Esophagus muscularis mucosa (tissue), 4 donors: ENCODE results near the gene WWOX. TPM values are rescaled to one million over a fixed set of nuclear protein-coding genes. Genes with fewer than 3 reads are reported as not detected.
A peak's percentile ranks its signal among the peaks of the same experiment; 100 is the strongest.

Experiments used
- DNase-seq: peaks from one replicate; pipeline ENCODE4 v3.0.0-alpha.2; 2017; ENCODE audit errors: extremely low spot score
- H3K27ac ChIP-seq, 4 donors: fragments of 200-600 bp; sonication (generic); replicated peaks in 1 of 4; 1 replicate in 3 of 4; 2 replicates in 1 of 4; pipeline ENCODE4 v1.5.1; 2016 to 2019; ENCODE audit warnings: mild to moderate bottlenecking in 1 of 4
- H3K27me3 ChIP-seq, 4 donors: fragments of 200-600 bp; sonication (generic); one replicate each; pipeline versions ENCODE4 v1.5.1 to v1.6.0; 2016 to 2019
- H3K36me3 ChIP-seq, 4 donors: fragments of 200-600 bp; sonication (generic); one replicate each; pipeline ENCODE4 v1.5.1; 2016 to 2019
- H3K4me1 ChIP-seq, 4 donors: fragments of 200-600 bp; sonication (generic); one replicate each; pipeline ENCODE4 v1.5.1; 2016 to 2019
- H3K4me3 ChIP-seq, 4 donors: fragments of 200-600 bp; sonication (generic); 1 replicate in 2 of 4; 2 replicates in 2 of 4; pipeline ENCODE4 v1.5.1; 2016 to 2019; ENCODE audit warnings: mild to moderate bottlenecking in 4 of 4, moderate library complexity in 1 of 4
- H3K9me3 ChIP-seq, 4 donors: fragments of 200-600 bp; sonication (generic); 1 replicate in 3 of 4; 2 replicates in 1 of 4; pipeline ENCODE4 v1.5.1; 2016 to 2019
- CTCF ChIP-seq, 3 experiments: fragments of 200-600 bp in 2 of 3; fragments of 450-650 bp in 1 of 3; sonication (generic) in 2 of 3; IDR thresholded peaks; one replicate each; pipeline ENCODE4 v1.5.1; 2017 to 2019; ENCODE audit warnings: antibody characterized with exemption in 3 of 3, mild to moderate bottlenecking in 2 of 3, moderate library complexity in 1 of 3
- EP300 ChIP-seq: sonication (generic); formaldehyde crosslinking; IDR thresholded peaks from one replicate; pipeline ENCODE4 v1.6.1; 2017; ENCODE audit warnings: antibody characterized with exemption
- POLR2A ChIP-seq: fragments of 450-650 bp; IDR thresholded peaks from one replicate; pipeline ENCODE4 v1.6.1; 2017; ENCODE audit warnings: antibody characterized with exemption, moderate library complexity, mild to moderate bottlenecking, low read depth
- POLR2AphosphoS5 ChIP-seq, 2 donors: sonication (generic); formaldehyde crosslinking; IDR thresholded peaks; one replicate each; pipeline ENCODE4 v1.6.1; 2017; ENCODE audit warnings: antibody characterized with exemption in 2 of 2
- WGBS: methylation state at CpG from one replicate; pipeline ENCODE4 v1.1.5; 2018; 5-methylcytosine and 5-hydroxymethylcytosine counted together
- intact Hi-C: fragments of 100-400 bp; cut with DNase I; formaldehyde crosslinking; loops from one replicate; pipeline ENCODE4 v1.15.1; 2023
- total RNA-seq, 4 donors: library from RNA; depleted of rRNA; stranded (reverse); fragments of >200 nt; gene quantifications; one replicate each; pipeline versions ENCODE4 v1.1.0 to v1.2.1, GENCODE V29; 2016

WWOX gene
- total RNA-seq, 4 donors from 2014 or later = 14.4 to 27.8 (median 15.4) TPM

DNA sequence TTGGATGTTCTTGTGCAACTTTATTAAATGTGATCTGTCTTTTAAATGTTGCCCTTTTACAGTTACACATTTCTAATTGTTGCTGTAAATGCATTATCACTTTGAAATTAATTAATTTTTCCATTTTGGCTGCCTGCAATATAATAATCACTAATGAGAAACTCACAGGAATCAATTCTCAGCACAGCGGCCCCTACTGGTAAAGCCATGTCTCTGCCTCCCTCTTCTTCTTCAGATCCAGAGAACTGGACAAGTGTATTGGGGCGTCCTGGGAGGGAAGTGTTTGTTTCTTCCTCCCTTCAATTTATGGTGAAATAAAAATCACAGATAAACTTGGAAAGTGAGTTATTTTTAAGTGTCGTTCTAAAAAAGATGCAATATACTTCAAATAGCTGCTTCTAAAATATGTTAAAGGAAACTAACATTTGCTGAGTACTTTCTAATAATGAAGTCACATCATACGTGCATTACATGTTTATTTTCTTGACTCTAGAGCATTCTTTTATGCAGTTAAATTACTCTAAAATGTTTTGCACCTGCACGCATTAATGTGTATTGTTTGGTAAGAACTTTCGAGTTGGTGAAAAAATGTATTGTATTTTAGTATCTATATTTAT lies 338.0 kb downstream of the WWOX start:
- Histone ChIP-seq H3K27ac (no peak overlapping the region), H3K36me3 (peaks cover 0 to 4% (median 0%) of the 10 kb centered on the region in 4 donors), H3K4me1 (no peaks in the 10 kb centered on the region), H3K27me3 (no peaks in the 10 kb centered on the region), H3K4me3 (no peak overlapping the region), H3K9me3 (no peaks in the 10 kb centered on the region)
- TF ChIP-seq CTCF (IDR thresholded peaks at IDR 0.05) (peak; percentile 60 to 86 (median 66)), POLR2A (no peak)
- DNase-seq = peak; percentile 50
- WGBS = 51% methylated on average over 6 of the region's 6 CpGs
- intact Hi-C loops = loop anchor here (10.0 kb wide), 1 partner anchor 313 kb away; no protein-coding TSS in a partner anchor

GRCh38 chr16:78438219-78438618 lies 338.8 kb downstream of the WWOX start:
- DNase-seq = peak; percentile 55
- intact Hi-C loops = loop anchor here (10.0 kb wide), 1 partner anchor 313 kb away; no protein-coding TSS in a partner anchor
- Histone ChIP-seq H3K27ac (no peak overlapping the region), H3K4me3 (no peak overlapping the region), H3K9me3 (no peaks in the 10 kb centered on the region), H3K36me3 (no peaks in the 10 kb centered on the region), H3K4me1 (no peaks in the 10 kb centered on the region), H3K27me3 (no peaks in the 10 kb centered on the region)
- WGBS = 92% methylated on average over 4 of the region's 4 CpGs
- TF ChIP-seq POLR2AphosphoS5 (IDR thresholded peaks at IDR 0.05) (no peak), POLR2A (no peak), CTCF (IDR thresholded peaks at IDR 0.05) (no peak), EP300 (no peak)

- TF ChIP-seq POLR2AphosphoS5 (IDR thresholded peaks at IDR 0.05) (no peak), CTCF (IDR thresholded peaks at IDR 0.05) (no peak), EP300 (no peak), POLR2A (no peak)
- Histone ChIP-seq H3K27ac (no peak overlapping the region), H3K4me3 (no peak overlapping the region), H3K4me1 (no peaks in the 10 kb centered on the region), H3K27me3 (no peaks in the 10 kb centered on the region), H3K9me3 (no peaks in the 10 kb centered on the region), H3K36me3 (no peaks in the 10 kb centered on the region)
- intact Hi-C loops = loop anchor here (10.0 kb wide), 1 partner anchor 314 kb away; no protein-coding TSS in a partner anchor
- DNase-seq = peak; percentile 7
- 91% methylated on average over 13 of the region's 13 CpGs for WGBS
Observed at GRCh38 chr16:78438632-78439031, 339.2 kb downstream of the WWOX start.

DNA sequence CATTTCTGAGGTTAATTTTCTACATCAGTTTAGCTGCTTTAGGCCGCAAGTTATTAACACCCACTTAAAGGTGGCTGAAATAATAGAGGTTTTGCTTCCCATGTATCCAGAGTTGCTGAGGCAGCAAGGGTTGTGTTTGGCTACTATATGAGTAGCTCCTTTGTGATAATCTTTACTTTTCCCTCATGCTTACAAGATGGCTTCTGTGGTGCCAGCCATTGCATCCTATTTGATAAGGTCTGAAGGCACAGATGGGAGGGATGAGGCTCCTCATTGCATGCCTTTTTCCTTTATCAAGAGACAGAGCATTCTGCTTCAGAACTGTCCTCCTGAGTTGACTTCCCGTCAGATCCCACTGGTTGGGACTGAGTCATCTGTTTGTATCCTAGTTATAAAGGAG lies 340.2 kb downstream of the WWOX start:
- Histone ChIP-seq H3K9me3 (no peaks in the 10 kb centered on the region), H3K27ac (no peak overlapping the region), H3K4me1 (no peaks in the 10 kb centered on the region), H3K36me3 (no peaks in the 10 kb centered on the region), H3K4me3 (no peak overlapping the region), H3K27me3 (no peaks in the 10 kb centered on the region)
- intact Hi-C loops = loop anchor here (10.0 kb wide), 1 partner anchor 315 kb away; no protein-coding TSS in a partner anchor
- TF ChIP-seq POLR2A (no peak), POLR2AphosphoS5 (IDR thresholded peaks at IDR 0.05) (no peak), CTCF (IDR thresholded peaks at IDR 0.05) (no peak)
- 92% methylated on average over 2 of the region's 2 CpGs for WGBS
- peak; percentile 72 for DNase-seq

- 92% methylated on average over 5 of the region's 5 CpGs for WGBS
- TF ChIP-seq EP300 (no peak), CTCF (IDR thresholded peaks at IDR 0.05) (no peak), POLR2A (no peak), POLR2AphosphoS5 (IDR thresholded peaks at IDR 0.05) (no peak)
Observed at GRCh38 chr16:78441298-78441697, 341.8 kb downstream of the WWOX start.

More at GRCh38 chr16:78441298-78441697, 341.8 kb downstream of the WWOX start:
- H3K4me3 ChIP-seq = no peak overlapping the region
- no peak overlapping the region for H3K27ac ChIP-seq
- no peaks in the 10 kb centered on the region for H3K9me3 ChIP-seq
- no peak for DNase-seq
- H3K27me3 ChIP-seq = no peaks in the 10 kb centered on the region
- H3K36me3 ChIP-seq = no peaks in the 10 kb centered on the region
- intact Hi-C loops = no loop called here
- no peaks in the 10 kb centered on the region for H3K4me1 ChIP-seq
